Loucy (cell line): Measurements from ENCODE around the gene MPV17L.

Source experiments
- H2AFZ ChIP-seq: fragments of 200-600 bp; sonication (generic); 2 replicates; pipeline ENCODE4 v1.6.0; 2016; ENCODE audit warnings: antibody characterized with exemption, mild to moderate bottlenecking, low read length, moderate library complexity
- H3F3A ChIP-seq: fragments of 200-600 bp; 2 replicates; pipeline ENCODE4 v1.6.0; 2016; ENCODE audit warnings: antibody characterized with exemption, low read depth, mild to moderate bottlenecking
- H3K27me3 ChIP-seq: fragments of 200-600 bp; sonication (generic); 2 replicates; pipeline ENCODE4 v1.6.1; 2014; ENCODE audit warnings: low read length, mild to moderate bottlenecking; ENCODE audit not compliant: insufficient read depth, poor library complexity, severe bottlenecking
- H3K36me3 ChIP-seq: fragments of 200-600 bp; sonication (generic); 2 replicates; pipeline ENCODE4 v1.6.1; 2016; ENCODE audit warnings: low read length; ENCODE audit not compliant: insufficient read depth
- H3K4me1 ChIP-seq: fragments of 200-600 bp; sonication (generic); 2 replicates; pipeline ENCODE4 v1.5.1; 2014; ENCODE audit warnings: low read length, mild to moderate bottlenecking; ENCODE audit not compliant: insufficient read depth, poor library complexity, severe bottlenecking
- H3K4me2 ChIP-seq: fragments of 200-600 bp; sonication (generic); 2 replicates; pipeline ENCODE4 v1.6.0; 2014; ENCODE audit warnings: antibody characterized with exemption, low read length, low read depth, mild to moderate bottlenecking; ENCODE audit not compliant: poor library complexity, severe bottlenecking
- H3K4me3 ChIP-seq: fragments of 200-600 bp; sonication (generic); 2 replicates; pipeline ENCODE4 v1.5.1; 2014; ENCODE audit warnings: low read length, mild to moderate bottlenecking, mixed read lengths; ENCODE audit not compliant: poor library complexity, severe bottlenecking
- H3K79me2 ChIP-seq: fragments of 200-600 bp; sonication (generic); 2 replicates; pipeline ENCODE4 v1.6.1; 2014; ENCODE audit warnings: low read length; ENCODE audit not compliant: insufficient read depth
- H3K9ac ChIP-seq: fragments of 200-600 bp; sonication (generic); 2 replicates; pipeline ENCODE4 v1.6.0; 2014; ENCODE audit warnings: mild to moderate bottlenecking, low read depth, low read length, moderate library complexity; ENCODE audit not compliant: poor library complexity, severe bottlenecking
- H3K9me2 ChIP-seq: fragments of 200-600 bp; sonication (generic); replicated peaks from 2 replicates; pipeline ENCODE4 v1.6.1; 2016; ENCODE audit warnings: low read depth, low read length, mixed read lengths
- H3K9me3 ChIP-seq: fragments of 200-600 bp; sonication (generic); 2 replicates; pipeline ENCODE4 v1.6.1; 2014; ENCODE audit warnings: mild to moderate bottlenecking, antibody characterized with exemption, low read length, low read depth; ENCODE audit not compliant: insufficient read depth
- H4K20me1 ChIP-seq: fragments of 200-600 bp; sonication (generic); 2 replicates; pipeline ENCODE4 v1.6.0; 2014; ENCODE audit warnings: antibody characterized with exemption, low read length, mild to moderate bottlenecking; ENCODE audit not compliant: insufficient read depth, poor library complexity, severe bottlenecking
- CTCF ChIP-seq: fragments of 200-600 bp; sonication (generic); conservative IDR thresholded peaks from 2 replicates; pipeline ENCODE4 v1.5.1; 2014; ENCODE audit warnings: mild to moderate bottlenecking, antibody characterized with exemption, low read length
- EZH2phosphoT487 ChIP-seq: fragments of 200-600 bp; IDR thresholded peaks from 2 replicates; pipeline ENCODE4 v1.6.1; 2018; ENCODE audit warnings: antibody characterized with exemption, mild to moderate bottlenecking, moderate library complexity, borderline replicate concordance

MPV17L gene

GRCh38 chr16:15445450-15445849 lies 49.9 kb downstream of the MPV17L start:
- no peaks in the 10 kb centered on the region for H3K9me2 ChIP-seq
- H3K4me1 ChIP-seq, result no peaks in the 10 kb centered on the region
- no peaks in the 10 kb centered on the region for H4K20me1 ChIP-seq
- H3F3A ChIP-seq, result no peaks in the 10 kb centered on the region
- H3K9me3 ChIP-seq, result no peaks in the 10 kb centered on the region
- no peak overlapping the region for H3K4me2 ChIP-seq
- H2AFZ ChIP-seq, result no peak overlapping the region
- H3K9ac ChIP-seq, result no peak overlapping the region
- H3K36me3 ChIP-seq, result no peaks in the 10 kb centered on the region
- no peaks in the 10 kb centered on the region for H3K27me3 ChIP-seq
- no peak overlapping the region for H3K4me3 ChIP-seq
- no peaks in the 10 kb centered on the region for H3K79me2 ChIP-seq
- no peak for TF ChIP-seq CTCF

- H3K79me2 ChIP-seq, result no peaks in the 10 kb centered on the region
- TF ChIP-seq EZH2phosphoT487 (no peak), CTCF (no peak)
- H2AFZ ChIP-seq, result no peak overlapping the region
- H3F3A ChIP-seq, result no peaks in the 10 kb centered on the region
- H3K27me3 ChIP-seq, result no peaks in the 10 kb centered on the region
- no peak overlapping the region for H3K4me3 ChIP-seq
- no peaks in the 10 kb centered on the region for H4K20me1 ChIP-seq
- H3K9ac ChIP-seq, result no peak overlapping the region
- no peaks in the 10 kb centered on the region for H3K9me3 ChIP-seq
- H3K36me3 ChIP-seq, result no peaks in the 10 kb centered on the region
- no peaks in the 10 kb centered on the region for H3K4me1 ChIP-seq
- H3K9me2 ChIP-seq, result no peaks in the 10 kb centered on the region
- no peak overlapping the region for H3K4me2 ChIP-seq
Measured at GRCh38 chr16:15446901-15447300, 51.3 kb downstream of the MPV17L start.

DNA sequence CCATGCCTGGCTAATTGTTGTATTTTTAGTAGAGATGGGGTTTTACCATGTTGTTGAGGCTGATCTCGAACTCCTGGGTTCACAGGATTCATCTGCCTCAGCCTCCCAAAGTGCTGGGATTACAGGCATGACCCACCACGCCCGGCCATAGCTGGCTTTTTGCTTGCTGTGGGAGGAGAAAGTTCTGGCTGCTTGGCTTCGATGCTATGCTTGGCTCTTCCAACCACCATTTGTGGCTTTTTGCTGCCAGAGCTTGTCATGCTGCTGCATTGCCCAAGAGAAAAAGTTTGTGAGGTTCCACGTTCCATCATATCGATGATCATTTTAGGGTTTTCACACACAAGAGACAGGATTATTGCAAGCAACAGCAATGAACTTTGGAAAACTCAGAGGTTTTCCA lies 55.1 kb downstream of the MPV17L start:
- H3K27me3 ChIP-seq, result no peaks in the 10 kb centered on the region
- H3K9me2 ChIP-seq, result no peaks in the 10 kb centered on the region
- no peaks in the 10 kb centered on the region for H3K9me3 ChIP-seq
- H3K79me2 ChIP-seq, result no peaks in the 10 kb centered on the region
- no peaks in the 10 kb centered on the region for H3F3A ChIP-seq
- H3K36me3 ChIP-seq, result no peaks in the 10 kb centered on the region
- no peaks in the 10 kb centered on the region for H4K20me1 ChIP-seq
- no peak overlapping the region for H3K9ac ChIP-seq
- no peak overlapping the region for H3K4me3 ChIP-seq
- no peak overlapping the region for H3K4me2 ChIP-seq
- no peak for TF ChIP-seq EZH2phosphoT487
- no peak for TF ChIP-seq CTCF
- H3K4me1 ChIP-seq, result no peaks in the 10 kb centered on the region
- H2AFZ ChIP-seq, result no peak overlapping the region
